GM18517 (cell line): ENCODE data around the gene CENPP.

Experiments used
- ATAC-seq: cut with Tn5 transposase; IDR thresholded peaks from one replicate; pipeline ENCODE4 v1.9.1; 2021; ENCODE audit warnings: mild to moderate bottlenecking, moderate library complexity; ENCODE audit not compliant: unreplicated experiment

Gene CENPP

GRCh38 chr9:92312887-92313623 is 12.7 kb upstream of the CENPP start:
- no peak for ATAC-seq

GRCh38 chr9:92313624-92314012 is 12.1 kb upstream of the CENPP start:
- ATAC-seq, result no peak

DNA sequence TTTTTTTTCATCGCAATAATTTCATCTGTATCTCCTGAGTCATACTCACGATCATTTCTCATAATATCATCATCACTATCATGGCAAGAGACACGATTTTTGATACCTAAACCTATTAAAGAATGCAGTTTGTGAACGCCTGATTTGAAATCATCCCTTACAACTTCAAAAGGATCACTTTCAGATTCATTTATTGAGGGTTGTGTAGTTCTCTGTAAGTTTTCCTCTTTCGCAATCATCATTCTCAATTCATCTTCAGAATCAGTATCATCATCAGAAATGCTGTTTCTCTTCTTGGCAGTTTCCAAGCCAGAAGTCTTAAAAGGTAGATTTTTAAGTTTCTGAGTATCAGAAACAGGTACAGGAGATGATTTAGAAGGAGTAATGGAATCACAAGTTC is 10.3 kb upstream of the CENPP start:
- ATAC-seq, result no peak

DNA sequence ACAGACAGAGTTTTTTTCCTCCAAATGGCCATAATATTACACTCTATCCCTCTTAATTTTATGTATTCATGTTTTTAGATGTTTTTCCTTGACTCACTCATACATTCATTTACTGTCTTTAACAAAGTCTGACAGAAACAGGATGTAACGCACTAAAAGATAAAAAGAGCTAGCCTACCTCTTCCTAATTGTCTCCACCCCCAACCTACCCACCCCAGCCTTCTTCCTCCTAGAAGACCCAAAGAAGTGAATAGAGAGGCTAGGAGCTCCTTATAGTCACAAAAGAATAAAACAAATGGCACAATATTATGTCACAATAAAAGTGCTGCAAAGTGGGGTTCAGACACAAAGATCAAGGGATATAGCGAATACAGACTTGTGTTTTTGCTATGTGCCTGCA is 1.3 kb upstream of the CENPP start:
- no peak for ATAC-seq

GRCh38 chr9:92324889-92325268 is 874 bp upstream of the CENPP start:
- peak; percentile 6 for ATAC-seq

GRCh38 chr9:92325991-92326500 is 293 bp downstream of the CENPP start:
- ATAC-seq, result peak; percentile 1

- no peak for ATAC-seq
Measured at GRCh38 chr9:92327283-92327850, 1.6 kb downstream of the CENPP start.

GRCh38 chr9:92328225-92328624 is 2.5 kb downstream of the CENPP start:
- no peak for ATAC-seq

DNA sequence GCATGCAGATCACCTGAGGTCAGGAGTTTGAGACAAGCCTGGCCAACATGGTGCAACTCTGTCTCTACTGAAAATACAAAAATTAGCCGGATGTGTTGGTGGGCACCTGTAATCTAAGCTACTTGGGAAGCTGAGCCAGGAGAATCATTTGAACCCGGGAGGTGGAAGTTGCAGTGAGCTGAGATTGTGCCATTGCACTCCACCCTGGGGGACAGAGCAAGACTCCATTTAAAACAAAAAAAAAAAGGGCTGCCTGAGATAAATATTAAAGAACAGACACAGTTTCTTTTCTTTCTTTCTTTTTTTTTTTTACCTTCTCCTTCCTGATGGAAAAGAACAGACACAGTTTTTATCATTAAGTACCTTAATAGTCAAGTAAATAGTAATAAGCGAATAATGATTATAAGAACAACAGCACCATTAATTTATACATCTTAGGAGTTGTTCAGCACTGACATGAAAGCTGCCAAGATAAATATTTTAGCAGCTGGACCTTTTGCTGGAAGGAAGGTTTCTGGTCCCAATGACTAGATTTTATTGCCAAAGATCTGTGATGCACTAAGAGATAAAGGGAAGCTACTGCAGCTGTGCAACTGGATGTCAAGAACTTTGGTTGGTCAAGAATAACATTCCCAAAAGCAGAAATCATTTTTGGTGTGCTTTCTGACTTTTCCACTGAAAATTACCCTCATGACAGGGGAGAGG is 7.0 kb downstream of the CENPP start:
- no peak for ATAC-seq

- no peak for ATAC-seq
Measured at GRCh38 chr9:92333282-92333634, 7.5 kb downstream of the CENPP start.

- no peak for ATAC-seq
Measured at GRCh38 chr9:92341578-92341977, 15.8 kb downstream of the CENPP start.

DNA sequence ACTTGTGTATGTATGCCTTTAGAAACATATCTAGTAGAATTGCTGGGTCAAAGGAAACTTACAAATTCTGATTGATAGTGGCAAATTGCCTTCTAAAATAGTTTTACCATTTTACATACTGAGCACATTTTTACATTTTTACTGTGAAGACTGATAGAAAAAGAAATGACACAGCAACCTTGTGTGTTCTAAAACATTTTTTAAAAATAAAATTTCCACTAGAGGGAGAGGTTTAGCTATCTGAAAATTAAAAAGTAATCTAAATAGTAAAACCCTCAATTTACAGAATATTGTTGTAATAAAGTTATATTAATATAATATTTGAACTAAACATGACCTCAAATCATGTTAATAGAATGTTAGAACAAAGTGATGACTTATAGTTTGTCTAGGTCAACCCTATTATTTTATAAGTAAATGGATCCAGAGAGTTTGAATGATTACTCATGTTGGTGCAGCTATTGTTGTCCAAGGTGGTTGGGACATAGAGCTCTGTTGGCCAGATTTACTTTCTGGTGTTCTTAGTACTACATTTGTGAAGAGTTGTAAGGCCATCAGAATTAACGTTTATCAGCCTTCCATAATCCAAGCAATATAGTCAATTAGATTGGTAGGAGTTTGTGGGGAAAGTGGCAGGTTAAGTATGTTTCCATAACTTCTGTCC is 17.2 kb downstream of the CENPP start:
- no peak for ATAC-seq

GRCh38 chr9:92345582-92345981 is 19.8 kb downstream of the CENPP start:
- ATAC-seq, result no peak

DNA sequence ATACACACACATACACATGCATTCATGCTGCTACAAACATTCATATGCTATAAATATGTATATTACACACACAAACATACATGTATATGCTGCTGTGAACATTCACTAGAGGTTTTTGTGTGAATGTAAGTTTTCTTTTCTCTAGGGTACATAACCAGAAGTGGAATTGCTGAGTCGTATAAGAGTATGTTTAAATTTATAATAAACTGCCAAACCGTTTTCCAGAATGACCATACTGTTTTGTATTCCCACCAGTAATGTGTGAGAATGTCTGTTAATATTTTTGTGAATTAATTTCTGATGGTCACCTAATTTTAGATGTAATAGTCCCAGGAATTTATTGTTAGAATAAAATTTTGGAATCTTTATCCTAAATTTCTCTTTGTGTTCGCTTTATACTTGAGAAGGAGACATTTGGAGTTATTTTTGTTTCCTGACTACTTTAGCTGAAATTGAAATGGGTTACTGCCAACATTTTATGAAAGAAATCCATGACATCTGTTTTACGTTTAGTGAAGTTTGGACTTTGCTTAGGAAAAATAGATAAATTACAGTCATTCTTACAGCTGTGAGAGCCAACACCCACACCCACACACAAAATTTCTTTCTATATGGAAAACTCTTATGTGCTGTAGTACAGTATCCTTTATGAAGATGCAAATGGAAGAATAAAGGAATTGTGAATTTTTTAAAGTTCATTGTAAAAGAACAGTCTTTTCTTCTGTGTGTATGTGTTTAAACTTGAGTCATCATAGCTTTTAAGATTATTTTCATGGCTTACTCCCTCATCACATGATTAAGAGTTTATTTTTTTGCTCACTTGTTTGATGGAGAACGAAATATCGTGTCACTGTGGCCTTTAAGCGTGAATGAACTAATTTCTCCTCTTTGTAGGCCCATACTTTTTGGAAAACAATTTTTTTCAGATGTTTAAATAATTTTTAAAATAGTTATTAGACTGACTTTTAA is 24.3 kb downstream of the CENPP start:
- ATAC-seq, result no peak

GRCh38 chr9:92350740-92351133 is 25.0 kb downstream of the CENPP start:
- ATAC-seq, result no peak

DNA sequence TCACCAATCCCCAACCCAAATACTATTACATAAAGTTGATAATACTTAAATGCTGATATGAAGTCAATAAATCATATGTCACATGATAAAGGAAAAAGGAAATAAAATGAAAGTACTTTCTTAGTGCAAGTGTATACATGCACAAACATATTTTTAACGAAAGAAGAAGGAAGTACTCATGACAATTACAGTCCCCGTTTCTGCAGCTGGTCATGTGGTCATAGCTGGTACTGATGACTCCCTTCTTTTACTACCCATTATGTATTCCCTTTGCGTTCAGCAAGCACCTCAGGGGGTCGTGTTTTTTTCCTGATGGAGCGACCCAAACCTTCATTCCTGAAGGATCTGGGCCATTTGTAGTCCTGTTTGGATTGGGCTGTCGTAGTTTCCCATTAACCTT is 27.3 kb downstream of the CENPP start:
- no peak for ATAC-seq

DNA sequence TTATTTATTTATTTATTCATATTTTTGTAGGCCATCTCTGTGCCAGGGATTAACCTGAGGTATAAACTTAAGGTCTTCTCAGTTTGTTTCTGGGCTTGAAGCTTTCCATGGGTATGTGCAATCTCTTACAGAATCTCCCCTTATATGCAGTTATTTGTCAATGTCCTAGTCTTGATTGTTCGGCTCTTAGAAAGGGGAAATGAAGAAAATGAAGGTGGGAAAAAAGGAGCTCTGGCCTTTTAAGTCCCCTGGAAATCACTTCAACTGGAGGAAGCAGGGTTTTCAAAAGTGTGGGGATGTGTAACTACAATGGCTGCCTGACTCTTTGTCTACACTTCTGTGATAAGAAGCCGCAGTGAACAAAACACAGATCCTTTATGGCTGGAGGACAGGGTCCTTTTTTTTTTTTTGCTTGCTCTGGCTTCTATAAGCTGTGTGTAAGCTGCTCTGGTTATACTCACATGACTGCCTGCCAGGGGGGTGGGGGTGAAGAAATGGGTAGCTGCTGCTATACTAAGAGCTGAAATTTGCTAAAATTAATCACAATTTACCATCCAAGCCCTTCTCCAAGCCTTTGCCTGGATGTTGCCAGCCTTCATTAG is 33.7 kb downstream of the CENPP start:
- ATAC-seq, result no peak

DNA sequence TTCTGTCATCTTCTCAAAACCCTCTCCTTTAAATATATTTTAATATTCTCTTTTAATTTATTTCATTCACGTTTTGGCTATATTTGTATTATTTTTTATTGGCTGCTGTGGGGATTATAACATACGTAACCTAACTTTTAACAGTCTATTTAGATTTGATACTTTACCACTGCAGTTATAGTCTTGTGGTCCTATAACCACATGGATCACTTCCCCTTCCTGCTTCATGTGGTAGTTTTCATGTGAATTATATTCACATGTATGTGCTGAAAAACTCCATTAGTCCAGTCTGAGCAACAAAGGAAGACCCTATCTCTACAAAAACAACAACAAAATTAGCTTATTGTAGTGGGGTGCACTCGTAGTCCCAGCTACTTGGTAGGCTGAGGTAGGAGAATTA is 34.3 kb downstream of the CENPP start:
- ATAC-seq, result no peak

DNA sequence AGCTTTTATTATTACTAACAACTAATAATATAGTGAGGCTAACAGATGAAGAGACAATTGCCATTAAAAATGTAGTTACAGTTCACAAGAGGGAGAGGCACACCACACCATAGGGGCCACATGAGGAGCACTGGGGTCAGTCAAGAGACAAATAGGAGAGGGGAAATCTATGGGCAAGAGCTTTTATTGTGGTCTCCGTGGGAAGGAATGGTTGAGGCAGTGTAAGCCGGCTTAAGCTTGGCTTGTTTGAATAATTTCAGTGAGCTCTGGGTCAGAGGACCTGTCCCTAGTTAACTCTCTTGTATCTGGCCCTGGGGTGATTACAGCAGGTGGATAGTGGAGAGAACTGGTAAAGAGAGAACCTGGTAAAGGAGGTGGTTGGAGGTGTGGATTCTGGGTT is 43.3 kb downstream of the CENPP start:
- no peak for ATAC-seq

DNA sequence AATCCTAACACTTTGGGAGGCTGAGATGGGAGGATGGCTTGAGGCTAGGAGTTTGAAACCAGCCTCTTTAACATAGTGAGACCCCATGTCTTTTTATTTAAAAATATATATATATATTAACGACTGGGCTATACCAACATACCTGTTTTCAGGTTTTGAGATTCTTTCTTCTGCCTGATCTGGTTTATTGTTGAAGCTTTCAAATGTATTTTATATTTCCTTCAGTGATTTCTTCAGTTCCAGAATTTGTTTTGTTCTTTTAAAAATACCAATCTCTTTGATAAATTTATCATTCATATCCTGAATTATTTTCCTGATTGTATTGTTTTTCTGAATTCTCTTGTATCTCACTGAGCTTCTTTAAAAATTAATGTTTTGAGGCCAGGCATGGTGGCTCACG is 47.4 kb downstream of the CENPP start:
- no peak for ATAC-seq
